Left forelimb (tissue), 1 donor: Measurements from ENCODE around the gene RDH12.

ENCODE experiments used
- DNase-seq: peaks from one replicate; pipeline ENCODE4 v3.0.0-alpha.2; 2018; ENCODE audit warnings: low spot score

Gene RDH12

DNA sequence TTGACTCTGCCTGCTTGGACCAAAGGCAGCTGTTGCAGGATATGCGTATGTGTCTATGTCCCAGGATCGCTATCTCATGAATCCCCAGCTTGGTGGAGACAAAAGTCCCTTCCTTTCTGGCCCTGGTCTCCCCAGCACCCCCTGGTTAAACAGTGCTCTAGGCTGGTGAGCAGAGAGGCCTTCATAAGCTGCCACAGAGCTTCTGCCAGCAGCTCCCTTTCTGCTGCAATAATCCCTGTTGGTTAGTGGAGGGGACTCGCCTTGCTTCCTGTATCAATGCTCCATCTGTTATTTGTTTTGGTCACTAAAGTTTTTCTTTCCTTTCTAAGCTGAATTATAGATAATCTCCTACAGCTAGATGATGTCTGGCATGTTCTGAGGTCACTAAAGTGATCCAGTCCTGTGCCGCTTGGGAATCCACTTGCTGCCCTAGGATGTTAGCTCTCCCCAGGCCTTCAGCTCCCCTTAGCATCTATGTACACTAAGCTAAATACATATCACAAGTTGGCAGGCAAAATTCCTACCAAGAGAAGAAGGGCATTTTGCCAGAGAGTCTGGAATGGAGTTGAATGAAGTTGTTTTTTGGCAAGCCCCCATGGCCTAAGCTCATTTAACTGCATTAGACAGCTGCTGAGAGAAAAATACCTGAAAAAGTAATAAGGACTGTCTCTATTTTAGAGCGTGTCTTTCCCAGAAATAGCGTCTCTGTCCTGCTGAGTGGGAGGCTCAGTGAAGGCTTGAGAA, 47.8 kb downstream of the RDH12 start:
- DNase-seq, result no peak

DNA sequence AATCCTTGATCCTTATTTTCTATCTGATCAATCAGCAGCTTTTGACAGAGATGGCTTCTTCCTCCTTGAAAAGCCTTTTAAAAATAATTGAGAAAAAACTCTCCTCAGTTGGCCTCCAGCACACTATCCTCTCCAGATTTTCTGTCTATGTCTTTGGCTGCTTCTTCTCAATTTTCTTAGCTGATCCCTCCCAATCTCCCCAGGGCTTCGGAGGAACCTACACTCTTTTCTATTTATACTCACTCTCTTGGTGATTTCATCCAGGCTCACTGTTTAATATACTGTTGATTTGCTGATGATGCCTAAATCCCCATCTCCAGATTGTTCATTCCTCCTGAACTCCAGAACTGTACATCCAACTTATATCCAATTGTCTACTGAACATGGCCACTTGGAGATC, 54.8 kb downstream of the RDH12 start:
- no peak for DNase-seq

DNA sequence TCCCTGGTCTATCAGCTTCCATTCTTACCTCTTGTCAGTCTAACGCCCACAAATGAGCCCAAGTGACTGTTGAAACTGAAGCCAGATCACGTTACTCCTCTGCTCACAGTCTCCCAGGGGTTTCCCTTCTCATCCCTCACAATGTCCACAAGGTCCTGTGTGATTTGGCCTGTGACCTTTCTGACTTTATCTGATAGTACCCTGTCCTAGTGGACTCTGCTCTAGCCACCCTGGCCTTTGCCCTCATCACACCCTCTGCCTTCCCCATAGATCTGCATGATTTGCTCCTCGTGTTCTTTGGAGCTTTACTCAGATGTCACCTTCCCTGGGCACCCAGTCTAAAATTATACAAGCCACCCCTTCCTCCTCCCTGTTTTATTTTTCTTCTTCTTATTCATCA, 55.5 kb downstream of the RDH12 start:
- no peak for DNase-seq

DNA sequence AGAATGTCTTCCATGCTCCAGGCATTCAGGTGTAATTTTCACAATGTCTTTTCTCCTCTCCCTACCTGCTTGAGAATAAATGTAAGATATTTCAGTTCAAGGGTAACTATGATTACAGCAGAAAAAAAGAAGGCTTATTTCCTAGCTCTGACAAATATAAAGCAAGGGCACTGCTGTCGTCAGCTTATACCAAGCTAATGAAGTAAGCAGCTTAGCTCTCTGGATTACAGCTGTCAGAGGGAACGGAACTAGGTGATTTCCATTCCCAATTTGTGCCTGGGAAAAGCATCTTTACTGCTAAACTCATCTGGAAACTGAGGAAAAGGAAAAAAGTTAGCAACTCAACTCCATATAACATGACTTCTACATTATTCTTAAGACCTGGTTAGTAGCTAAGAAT, 58.2 kb downstream of the RDH12 start:
- DNase-seq, result no peak

DNA sequence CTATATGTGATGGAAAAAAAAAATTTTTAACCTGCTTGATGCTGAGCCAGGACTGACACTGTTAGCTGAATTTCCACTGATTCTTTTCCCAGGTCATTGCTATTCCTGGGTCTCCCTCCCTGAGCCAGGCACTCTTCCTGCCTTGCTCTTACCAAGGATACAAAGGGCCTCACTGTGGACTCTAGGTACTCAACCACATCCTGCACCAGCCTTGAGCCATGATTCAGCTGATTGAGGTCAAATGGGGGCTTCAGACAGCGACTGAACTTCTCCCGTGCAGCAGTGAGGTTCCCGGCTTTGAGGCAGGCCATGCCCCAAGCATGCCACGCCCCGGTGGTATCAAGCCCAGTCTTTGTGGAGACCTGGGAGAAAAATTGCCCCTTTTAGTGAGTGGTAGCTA, 60.4 kb downstream of the RDH12 start:
- DNase-seq, result no peak

DNA sequence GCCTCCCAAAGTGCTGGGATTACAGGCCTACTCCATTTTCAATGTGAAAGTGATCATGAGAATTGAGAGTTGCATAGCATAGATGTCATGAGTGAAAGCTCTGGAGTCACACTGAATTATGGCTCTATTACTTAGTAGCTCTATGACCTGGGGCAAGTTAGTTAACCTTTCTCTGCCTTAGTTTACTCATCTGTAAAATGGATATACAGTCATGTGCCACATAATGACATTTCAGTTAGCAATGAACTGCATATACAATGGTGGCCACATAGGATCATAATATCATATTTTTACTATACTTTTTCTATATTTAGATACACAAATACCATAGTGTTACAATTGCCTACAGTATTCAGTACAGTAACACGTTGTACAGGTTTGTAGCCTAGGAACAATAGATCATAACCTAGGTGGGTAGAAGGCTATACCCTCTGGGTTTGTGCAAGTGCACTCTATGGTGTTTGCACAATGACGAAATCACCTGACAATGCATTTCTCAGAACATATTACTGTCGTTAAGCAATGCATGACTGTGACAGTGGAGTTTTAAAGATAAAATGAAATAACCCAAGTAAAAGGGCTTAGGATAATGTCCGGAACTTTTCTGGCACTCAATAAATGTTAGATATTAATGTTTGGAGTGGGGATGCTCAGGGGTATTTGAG, 61.6 kb downstream of the RDH12 start:
- no peak for DNase-seq

DNA sequence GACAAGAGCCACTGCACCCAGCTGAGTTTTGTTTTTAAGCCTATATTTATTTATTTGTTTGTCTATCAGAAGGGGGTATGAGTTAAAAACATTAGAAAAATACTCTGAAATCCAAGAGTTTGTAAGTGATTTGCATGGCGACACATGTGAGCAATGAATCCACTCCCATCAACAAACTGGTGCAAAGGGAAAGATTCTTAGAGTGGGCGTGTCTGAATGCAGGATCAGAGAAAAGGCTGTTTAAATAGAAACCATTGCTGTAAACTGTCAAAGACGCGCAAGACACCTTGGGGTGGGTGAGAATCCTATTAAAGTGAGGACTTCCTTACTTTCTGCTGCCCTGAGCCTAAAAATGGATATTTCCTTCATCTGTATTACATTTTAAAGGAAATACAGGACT, 62.8 kb downstream of the RDH12 start:
- DNase-seq, result no peak

DNA sequence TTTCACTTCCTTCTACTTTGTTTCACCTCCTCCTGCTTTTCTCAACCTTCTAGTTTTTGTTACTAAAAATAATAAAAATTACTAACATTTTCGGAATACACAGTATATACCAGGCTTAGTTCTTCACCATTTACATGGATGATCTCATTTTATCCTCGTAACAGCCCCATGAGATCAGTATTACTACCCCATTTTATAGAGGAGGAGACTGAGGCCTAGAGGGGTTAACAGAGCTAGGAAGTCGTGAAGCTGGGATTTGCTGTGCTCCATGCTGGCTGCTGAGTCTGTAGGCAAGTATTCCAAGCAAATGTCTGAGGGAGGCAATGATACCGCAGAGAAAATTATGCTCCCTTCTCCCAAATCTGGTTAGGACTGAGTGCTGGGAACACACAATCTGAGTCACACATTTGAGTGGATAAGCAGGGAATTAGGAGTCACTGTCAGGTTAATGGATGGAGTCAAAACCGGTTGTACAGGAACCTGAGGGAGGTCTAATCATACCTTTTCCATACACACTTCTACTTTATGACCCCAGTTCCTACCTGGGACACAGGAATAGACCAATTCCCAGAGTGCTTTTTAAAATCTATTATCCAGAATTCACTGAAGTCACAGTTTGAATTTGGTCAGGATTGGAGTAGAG, 63.6 kb downstream of the RDH12 start:
- DNase-seq, result no peak

DNA sequence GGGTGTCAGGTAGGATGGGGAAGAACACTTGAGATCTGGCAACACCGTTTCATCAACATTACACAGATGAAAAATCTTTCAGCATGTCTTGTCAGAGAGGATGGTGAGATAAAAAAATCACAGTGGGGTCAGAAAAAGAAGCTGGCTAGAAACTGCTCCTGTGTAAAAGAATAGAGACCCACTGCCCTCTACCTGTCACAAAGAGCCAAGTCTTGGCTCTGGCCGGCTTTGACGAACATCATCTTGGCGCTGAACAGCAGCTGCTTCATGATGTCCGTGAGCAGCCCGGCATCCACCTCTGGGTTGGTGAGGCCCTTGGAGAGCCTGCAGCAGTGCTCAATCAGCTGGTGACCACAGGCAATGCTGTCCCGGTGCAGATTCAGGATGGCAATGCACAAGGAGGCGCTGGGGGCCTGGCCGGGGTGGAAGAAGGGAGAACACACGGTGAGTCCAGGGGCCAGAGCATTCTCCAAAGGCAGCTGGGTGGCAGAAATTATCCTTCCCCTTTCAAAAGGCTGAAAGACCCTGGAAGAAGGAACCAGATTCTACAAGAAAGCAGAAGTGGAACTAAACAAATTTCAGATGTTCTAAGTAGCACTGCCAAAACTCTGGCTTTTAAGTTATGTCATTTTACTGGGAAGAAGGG, 64.5 kb downstream of the RDH12 start:
- DNase-seq, result no peak

DNA sequence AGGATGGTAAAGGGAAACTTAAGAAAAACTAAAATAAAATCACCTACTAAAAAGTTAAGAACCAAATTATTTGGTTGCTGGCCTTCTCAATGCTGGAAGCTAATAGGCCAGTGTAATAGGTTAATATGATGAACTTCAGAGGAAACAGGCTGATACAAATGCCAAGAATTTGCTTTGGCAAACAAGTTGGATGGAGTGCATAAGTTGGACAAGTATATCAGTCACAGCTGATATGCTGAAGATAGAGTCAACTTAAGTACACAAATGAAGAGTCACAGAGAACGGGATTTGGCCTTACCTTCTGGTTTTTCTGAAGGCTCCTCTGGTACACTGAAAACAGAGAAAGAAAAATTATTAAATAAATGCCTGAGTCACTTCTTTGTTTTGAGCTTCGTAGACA, 66.5 kb downstream of the RDH12 start:
- DNase-seq, result no peak

DNA sequence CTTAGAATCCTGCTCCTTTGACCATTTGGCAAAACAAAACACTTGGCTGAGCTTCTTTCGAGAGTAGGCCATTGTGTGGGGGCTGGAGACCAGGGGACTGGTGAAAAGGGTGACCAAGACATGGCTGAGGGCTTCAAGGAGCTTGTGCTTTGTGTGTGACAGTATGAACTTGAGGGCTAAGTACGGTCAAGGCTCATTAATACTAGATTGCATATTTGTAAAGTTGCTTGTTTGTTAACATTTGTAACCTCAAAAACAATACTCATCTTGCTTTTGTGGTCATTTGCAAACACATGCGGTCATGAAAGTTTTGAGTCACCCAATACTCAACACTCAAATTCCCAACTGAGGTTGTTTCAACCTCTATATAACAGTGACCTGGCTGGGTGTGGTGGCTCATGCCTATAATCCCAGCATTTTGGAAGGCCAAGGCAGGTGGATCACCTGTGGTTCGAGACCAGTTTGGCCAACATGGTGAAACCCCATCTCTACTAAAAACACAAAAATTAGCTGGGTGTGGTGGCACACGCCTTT, 72.2 kb downstream of the RDH12 start:
- no peak for DNase-seq

DNA sequence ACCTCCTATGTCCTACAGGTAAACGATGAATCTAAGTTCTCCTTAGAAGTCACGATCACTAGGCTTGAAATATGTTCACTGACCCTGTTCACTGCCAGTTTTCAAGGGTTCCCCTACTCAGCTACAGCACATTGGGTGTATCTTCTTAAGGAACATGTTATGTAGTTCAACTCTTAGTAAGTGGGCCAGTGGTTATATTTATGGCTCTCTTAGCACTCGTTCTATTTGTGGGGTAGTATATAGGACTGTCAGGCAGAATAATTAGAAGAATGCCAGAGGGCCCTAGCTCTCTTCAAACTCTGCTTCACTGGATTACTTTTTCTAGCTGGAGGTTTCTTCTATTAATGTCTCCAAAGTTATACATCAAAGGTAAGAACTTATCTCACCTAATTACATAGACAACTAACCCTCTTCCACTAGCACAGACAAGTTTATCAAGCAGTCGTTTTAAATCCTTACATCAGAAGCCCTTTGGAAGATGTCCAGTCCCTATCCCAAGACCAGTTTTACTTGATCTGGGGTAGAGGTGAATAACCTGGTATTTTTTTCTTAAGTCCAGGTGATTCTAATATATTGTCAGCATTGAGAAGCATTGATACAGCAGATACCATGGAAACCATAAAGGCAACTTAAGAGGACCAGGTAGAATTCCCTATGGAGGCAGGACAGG, 75.1 kb downstream of the RDH12 start:
- DNase-seq, result no peak

DNA sequence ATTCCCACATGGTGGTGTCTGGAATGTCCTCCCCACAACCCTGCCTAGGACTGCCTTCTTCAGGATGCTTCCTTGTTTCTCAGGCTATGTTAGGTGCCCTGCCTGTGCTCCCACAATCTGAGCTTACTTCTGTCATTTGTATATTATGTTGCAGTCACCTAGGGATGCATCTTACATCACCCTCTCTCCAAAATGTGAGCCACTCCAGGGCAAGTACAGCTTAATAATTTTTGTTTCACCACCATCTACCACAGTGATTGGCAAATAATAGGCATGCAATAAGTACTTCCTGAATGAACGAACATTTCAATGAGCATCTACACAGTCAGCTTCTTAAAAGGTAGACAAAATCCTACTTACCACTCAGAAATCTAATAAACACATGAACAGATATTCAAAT, 77.1 kb downstream of the RDH12 start:
- DNase-seq, result no peak

DNA sequence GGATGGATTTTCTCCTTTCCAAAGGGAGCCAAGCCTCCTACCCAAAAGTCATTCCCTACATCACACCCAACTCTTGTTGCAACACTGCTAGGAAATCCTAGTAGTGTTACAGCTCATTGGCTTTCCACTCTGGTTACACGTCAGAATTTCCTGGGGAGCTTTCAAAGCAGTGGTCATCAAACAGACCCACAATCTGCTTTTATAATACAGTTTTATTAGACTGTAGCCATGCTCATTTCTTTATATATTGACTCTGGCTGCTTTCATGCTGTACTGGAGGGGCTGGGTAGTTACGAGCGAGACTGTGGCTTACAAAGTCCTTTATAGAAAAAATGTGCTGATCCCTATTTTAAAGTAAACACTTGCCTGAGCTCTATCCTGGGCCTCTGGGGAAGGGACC, 80.4 kb downstream of the RDH12 start:
- DNase-seq, result no peak
